GM21825 (cell line): Measurements from ENCODE around the gene PRKCA.

Source experiments
- ATAC-seq: cut with Tn5 transposase; IDR thresholded peaks from one replicate; pipeline ENCODE4 v1.9.1; 2021; ENCODE audit warnings: mild to moderate bottlenecking, moderate library complexity; ENCODE audit not compliant: unreplicated experiment

The PRKCA gene

DNA sequence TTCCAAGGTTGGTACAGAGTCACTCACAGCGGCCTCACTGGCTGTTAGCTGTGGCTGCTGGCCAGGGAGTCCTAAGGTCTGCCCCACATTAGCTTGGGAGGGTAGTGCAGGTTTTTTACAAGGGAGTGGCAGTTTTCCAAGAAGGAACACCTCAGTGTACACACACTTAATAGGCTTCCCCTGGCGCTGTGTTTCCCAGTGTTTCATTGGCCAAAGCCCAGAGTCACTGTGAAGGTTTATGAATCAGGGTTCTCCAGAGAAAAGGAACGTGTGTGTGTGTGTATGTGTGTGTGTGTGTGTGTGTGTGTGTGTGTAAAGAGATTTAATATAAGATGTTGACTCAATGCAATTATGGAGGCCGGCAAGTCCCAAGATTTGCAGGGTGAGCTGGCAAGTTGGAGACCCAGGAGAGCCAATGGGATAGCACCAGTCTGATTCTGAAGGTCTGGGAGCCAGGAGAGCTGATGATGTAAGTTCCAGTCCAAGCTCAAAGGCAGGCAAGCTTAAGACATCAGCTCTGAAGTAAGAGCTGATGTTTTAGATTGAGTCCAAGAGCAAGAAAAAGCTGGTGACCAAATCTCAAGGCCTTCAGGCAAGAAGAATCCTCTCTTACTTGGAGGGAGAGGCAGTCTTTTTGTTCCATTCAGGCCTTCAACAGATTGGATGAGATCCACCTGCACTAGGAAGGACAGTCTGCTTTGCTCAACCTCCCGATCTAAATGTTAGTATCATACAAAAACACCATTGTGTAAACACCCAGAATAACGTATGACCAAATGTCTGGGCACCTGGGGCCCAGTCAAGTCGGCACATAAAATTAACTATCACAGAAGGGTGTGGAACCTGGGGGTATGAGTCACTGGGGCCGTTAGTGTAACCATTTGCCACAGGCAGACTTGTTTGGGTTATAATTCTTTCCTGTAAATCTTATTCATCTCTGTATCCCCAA is 206.8 kb downstream of the PRKCA start:
- no peak for ATAC-seq

DNA sequence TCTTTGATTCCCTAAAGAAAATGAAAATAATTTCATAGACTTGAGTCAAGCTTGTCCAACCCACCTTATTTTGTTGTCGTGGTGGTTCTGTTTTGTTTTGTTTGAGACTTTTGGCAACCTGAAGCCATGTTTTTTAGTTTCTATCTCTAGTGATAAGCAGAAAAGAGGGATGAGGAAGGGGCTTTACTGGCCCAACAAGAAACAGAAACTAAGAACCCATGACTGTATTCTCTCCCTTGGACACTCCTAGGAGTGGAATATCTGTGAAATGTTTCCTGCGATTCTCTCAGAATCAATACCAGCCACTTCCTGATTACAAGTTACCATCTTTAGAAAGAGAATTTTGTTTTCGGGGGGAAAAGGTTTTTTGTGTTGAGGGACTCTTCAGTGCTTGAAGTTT is 207.5 kb downstream of the PRKCA start:
- ATAC-seq: no peak

GRCh38 chr17:66511135-66511534 is 208.7 kb downstream of the PRKCA start:
- no peak for ATAC-seq

DNA sequence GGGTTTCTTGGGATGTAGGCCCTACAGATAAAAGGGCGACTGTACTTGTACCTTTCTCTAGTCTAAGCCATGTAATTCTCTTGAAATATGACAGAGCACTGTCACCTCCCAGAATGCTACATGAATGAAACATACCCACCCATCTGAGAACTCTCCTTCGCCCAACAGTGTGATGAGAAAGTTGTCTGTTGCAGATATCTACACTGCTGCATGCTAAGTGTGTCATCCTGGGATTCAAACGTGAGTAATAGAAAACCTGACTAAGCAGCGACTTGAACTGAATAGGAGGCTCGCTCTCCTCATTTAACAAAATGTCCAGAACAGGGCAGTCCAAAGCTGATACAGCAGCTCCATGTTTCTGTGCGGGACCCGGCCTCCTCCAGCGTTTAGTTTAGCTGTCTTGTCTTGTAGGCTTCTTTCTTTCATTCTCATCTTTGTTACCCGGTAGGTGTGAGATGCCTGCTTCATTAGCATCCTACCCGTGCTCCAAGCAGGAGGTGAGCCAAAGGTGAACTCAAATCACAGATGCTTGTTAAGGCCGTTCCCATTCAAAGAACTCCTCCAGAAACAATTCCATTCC is 211.9 kb downstream of the PRKCA start:
- ATAC-seq: no peak

DNA sequence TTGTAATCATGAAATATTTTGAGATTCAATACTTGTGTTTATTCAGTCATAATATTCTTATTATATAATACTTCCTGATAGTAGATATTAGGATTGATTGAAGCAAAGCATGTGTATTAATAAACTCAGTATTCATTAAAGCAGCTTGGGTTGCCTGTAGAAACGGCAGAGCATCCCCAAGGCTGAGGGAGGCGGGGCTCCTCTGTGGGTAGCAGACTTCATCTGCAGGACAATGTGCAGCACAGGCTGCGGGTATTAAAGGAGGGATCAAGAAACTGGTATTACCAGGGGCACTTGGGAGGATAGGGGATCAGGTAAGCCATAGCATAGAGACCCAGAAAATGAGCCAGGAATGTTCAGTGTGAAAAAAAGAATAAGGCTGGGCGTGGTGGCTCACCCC is 213.6 kb downstream of the PRKCA start:
- no peak for ATAC-seq

- no peak for ATAC-seq
Observed at GRCh38 chr17:66517336-66518009, 215.1 kb downstream of the PRKCA start.

DNA sequence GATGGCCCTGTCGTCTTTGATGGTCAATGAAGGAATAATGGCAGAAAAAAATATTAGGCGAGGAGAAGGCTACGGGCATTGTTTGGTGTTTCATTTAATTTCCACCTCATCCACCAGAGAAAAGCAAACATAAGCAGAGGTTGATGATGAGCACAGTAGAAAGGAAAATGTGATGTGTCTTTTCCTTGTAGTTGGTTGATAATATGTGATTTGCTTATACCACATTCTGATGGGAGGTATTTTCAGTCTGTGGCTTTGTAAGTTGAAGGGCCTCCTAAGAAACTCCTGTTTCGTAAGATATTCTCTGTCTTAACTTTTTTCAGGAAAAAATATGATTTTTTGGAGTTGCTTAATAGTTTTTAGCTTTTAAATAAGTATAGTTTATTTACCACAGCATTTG is 215.7 kb downstream of the PRKCA start:
- no peak for ATAC-seq

DNA sequence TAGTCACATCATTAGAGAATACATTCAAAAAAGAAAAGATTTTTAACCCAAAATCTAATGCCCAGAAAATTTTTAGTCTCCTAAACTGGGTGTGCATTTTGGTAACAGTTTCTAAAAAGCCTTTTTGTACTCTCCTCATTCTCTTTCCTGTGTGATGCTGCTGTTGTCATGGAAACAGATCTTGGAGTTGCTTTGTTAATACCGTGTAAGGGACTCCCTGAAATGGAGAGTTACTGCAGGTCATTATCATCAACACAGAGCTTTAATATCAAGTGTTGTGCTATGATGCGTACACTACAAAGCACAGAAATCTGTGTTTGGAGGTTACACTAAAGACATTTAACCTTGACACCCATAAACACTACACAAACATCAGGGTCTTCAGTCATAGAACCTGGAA is 216.3 kb downstream of the PRKCA start:
- no peak for ATAC-seq

DNA sequence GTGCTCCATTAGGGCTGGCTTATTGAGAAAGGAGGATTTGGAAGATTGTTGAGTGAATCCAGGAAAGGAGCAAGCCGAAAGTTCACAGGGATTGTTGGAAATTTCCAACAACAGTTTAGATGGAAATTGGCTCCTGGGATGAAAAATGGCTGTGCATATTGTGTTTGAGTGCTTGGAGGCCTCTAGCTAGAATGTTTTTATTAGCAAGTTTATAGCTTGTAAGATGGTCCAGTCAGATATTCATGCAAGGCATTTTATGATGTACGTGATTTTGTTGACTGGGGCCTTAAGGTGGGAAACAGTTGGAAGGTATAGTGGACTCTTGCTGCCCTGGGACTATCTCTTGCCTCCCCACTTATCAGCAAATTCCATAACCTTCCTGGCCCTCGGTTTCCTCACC is 216.7 kb downstream of the PRKCA start:
- ATAC-seq: no peak

DNA sequence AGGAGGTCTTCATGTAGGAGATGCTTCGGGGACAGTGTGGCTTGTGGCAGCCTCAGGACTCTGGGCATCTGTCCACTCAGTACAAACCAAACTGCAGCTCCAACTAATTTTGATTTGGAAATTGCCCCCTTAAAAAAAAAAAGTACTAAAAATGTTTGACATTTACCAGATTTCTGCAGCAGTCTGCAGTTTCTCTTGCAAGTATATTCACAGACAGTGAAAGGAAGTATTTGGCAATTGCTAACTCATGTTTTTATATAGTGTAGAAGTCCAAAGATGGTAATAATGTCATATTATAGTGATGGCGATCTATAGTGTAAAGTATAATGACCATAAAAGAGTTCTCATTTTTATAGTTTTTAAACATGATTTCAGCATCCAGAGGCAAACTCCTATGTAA is 218.6 kb downstream of the PRKCA start:
- ATAC-seq: no peak

GRCh38 chr17:66522591-66523272 is 220.3 kb downstream of the PRKCA start:
- ATAC-seq: no peak

- no peak for ATAC-seq
Observed at GRCh38 chr17:66523378-66524200, 221.2 kb downstream of the PRKCA start.

DNA sequence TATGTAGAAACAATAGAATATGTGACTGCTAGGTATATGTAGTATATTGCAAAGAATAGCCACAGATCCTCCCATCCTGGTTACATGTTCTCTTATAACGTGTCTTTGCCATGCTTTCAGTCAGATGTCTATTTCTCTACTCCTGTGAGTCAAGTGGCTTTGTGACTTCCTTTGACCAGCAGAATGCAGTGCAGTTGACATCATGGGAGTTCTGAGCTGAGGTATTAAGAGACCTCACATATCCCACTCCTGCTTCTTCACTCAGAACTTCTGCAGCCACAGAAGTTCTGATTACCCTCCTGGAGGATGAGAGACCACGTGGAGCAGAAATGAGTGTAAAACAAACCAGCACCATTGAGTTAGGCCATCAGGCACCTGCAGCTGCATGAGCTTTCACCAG is 222.5 kb downstream of the PRKCA start:
- ATAC-seq: no peak

DNA sequence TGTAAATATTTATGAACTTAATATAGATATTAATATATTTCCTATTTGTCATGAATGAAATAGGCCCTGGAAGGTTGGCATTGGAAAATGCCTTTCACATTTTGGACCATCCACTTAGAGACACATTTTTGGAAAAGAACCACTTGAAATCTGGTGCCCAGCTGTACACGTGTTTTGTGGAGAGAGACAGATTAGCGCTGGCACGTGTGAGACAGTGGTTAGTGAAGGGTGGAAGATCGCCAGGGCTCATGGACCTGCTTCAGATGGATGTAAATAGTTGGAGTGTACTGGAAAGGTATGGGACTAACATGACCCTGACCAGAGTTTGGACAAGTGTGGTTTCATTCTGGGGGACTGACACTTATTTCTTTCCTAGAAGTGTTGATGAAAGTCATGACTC is 222.9 kb downstream of the PRKCA start:
- no peak for ATAC-seq

DNA sequence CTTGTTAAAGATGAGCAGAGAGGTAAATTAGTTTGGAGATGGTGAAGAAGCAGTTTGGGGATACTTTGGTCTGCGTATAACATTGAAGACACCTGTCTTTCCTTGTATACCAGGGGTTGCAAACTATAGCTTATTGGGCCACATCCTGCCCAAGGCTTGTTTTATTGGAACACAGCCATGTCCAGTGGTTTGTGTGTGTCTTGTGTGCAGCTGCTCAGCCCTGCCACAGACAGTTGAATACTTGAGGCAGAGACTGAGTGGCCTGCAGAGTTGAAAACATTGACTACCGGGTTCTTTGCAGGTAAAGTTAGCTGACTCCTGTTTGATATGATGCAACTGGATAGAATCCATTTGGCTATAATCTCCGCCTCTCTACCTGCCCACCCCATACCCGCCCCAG is 224.4 kb downstream of the PRKCA start:
- no peak for ATAC-seq

DNA sequence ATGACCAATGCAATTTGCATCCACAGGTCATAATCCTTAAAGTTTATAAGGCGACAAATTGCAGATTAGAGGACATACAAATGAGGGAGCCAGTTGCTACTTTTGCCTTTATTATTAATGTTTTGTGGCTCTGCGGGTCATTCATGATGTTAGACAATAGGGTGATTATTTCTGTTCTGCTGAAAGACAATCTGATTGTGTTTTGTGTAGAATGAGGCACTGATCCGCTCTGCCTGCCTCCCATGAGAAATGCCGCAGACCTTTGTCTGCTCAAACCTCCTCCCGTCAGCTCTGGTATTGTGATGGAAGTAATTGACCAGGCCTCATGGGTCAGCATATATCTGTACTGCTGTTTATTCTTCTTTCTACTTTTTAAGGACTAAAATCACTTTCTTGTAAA is 224.9 kb downstream of the PRKCA start:
- ATAC-seq: no peak

DNA sequence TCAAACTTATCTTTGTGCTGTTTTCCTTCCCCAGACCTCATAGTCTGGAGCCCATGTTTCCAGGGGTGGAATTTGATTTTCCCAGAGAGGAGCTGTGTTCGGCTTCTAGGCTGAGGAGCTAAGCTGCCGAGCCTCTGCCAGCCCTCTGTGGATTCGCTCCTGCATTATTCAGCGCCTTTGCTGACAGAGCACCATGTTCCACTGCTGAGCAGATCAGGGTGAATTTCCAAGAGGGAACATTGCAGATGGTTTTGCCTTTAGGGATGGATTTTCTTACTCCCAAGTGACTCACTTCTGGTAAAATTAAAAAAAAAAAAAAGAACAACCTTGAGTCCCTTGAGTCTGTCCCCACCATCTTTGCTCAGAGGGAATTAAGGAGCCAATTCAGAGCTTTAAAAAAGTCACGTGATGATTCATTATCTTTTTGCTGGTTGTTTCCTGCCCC is 229.5 kb downstream of the PRKCA start:
- no peak for ATAC-seq

- ATAC-seq: no peak
Observed at GRCh38 chr17:66533572-66533971, 231.2 kb downstream of the PRKCA start.

- ATAC-seq: no peak
Observed at GRCh38 chr17:66533986-66534385, 231.6 kb downstream of the PRKCA start.

- ATAC-seq: no peak
Observed at GRCh38 chr17:66535611-66536010, 233.2 kb downstream of the PRKCA start.
